HuH-7 (cell line): Measurements from ENCODE around the gene DHRS9.
A peak's percentile ranks its signal among the peaks of the same experiment; 100 is the strongest.
"Not testable (repeated sequence)": the region's sequence is repeated elsewhere in the genome, so short reads cannot be mapped to it uniquely, and the experiment has no call there.

Experiments used
- DNase-seq: peaks from one replicate; pipeline ENCODE4 v3.0.0; 2011; ENCODE audit warnings: low spot score

Gene DHRS9

GRCh38 chr2:169095621-169096105 lies 26.3 kb downstream of the DHRS9 start:
- no peak for DNase-seq

DNA sequence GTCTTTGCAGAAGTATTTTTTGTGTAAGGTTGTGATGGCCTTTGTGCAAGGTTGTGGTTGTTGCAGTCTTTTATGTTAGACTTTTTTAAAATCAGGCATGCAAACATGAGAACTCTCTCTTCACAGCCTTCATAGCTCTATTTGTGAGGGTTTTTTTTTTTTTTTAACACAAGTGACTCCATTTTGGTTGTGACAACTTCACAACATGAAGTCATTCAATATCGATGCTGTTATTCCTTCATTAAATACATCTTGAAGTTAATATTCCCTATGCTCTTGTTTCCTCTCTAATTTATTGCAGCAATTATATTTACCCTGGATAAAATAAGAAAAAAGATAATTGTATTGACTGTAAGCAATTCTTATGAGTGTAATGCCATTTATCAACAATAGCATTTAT lies 35.5 kb downstream of the DHRS9 start:
- no peak for DNase-seq

DNA sequence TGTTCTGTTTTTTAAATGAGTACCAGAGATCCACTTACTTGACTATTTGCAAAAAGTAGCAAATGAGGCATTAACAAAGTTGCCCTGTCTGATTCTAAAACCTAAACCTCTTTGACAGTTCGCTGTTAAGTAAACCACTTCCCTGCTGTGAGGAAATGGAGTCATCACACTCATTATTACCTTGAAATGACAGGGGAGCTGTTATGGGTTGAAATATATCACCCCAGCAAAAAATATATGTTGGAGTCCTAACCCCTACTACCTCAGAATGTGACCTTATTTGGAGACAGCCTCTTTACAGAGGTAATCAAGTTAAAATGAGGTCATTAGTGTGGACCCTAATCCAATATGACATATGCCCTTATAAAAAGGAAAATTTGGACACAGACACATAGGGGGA lies 36.1 kb downstream of the DHRS9 start:
- DNase-seq = no peak

- DNase-seq = no peak
Observed at GRCh38 chr2:169106134-169106533, 36.8 kb downstream of the DHRS9 start.

- no peak for DNase-seq
Observed at GRCh38 chr2:169106563-169107545, 37.5 kb downstream of the DHRS9 start.

DNA sequence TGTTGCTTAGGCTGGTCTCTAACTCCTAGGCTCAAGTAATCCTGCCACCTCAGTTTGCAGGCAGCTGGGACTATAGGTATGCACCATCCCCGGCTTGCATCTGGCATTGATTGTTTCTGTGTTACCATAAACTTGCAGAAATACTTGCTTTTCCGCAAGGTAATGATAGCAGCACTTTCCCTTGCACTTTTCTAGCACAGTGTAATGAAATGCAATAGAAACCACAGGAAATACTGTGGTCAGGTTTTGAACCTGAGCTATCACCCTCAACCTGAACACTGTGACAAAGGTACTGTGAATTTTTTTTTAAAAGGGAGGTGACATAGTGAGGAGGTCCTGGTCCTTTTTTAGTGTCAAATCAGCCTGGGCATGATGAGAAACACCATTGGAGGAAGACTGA lies 38.3 kb downstream of the DHRS9 start:
- DNase-seq = no peak

- DNase-seq = no peak
Observed at GRCh38 chr2:169108099-169108884, 38.9 kb downstream of the DHRS9 start.

DNA sequence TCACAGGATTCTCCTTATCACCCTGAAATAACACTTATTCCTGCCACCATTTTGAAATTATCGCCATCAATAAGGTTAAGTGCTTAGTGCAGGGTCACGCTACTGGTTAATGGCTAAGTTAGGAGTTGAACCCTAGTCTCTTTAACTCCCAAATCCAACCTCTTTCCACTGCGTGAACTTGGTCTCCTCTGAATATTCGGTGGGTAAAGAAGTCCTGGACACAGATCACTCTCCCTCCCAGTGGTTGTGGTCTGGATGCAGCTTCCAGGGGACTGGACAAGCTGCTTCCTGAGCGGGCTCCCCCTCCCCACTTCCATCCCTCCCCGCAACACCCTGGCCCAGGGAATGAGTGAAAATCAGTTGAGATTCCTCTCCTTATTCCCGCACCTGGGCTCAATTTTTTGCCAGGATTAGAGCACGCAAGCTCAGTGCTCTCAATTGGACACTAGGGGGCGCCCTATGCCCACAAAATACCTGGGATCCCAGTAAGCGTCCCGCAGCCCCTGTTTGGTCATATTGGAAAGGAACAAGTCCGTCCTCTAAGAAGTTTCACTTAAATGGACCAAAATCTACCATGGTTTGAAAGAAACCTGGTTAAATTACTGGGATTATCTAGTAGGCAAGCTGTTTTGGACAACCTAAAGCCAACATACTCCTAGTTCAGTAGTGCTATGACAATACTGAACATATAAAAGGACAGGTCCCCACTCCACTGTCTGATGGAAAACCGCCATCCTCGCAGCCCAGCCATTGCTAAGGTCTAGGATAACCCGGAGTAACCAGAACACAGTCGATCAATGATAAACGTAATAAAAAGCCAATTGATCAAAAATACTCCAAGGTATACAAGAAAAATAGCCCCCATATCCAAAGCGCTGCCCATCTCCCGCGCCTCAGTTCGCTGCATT lies 40.4 kb downstream of the DHRS9 start:
- DNase-seq = peak; percentile 82

DNA sequence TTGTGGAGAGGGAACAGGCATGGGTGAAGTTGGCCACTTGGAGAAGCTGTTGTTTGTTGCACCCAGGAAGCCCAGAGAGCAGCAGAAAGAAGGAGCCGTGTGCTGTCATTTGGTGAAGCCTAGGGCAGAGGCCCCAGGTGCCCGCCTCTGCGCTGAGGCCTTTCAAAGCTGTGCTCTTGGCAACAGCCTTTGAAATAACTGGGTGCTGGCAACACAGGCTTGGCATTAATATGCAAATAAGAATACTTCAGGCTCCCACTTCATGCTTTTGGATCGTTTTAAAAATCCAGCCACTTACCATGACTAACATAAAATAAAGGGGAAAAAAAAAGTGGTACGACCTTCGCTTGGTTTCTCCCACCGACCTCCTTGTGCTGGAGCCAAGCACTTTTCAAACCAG lies 41.1 kb downstream of the DHRS9 start:
- no peak for DNase-seq

- DNase-seq = no peak
Observed at GRCh38 chr2:169110916-169111315, 41.6 kb downstream of the DHRS9 start.

DNA sequence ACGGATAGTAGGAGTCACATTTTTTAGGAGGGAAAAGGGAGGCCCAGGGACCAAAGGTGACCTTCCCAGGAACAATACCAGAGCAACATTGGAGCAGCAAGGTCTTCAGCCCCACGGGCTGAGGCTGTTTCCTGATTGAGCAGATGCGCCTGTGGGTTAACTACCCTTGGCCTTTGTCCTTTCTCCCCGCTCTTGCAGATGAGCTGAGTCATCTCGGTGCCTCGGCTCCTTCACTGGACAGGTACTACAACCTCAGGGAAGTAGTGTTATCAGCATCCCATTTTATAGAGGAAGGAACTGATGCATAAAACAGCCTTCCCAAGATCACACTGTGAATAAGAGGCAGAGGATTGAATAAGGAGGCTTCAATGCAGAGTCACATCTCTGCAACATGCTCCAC lies 43.5 kb downstream of the DHRS9 start:
- no peak for DNase-seq

GRCh38 chr2:169114056-169114455 lies 44.7 kb downstream of the DHRS9 start:
- no peak for DNase-seq

DNA sequence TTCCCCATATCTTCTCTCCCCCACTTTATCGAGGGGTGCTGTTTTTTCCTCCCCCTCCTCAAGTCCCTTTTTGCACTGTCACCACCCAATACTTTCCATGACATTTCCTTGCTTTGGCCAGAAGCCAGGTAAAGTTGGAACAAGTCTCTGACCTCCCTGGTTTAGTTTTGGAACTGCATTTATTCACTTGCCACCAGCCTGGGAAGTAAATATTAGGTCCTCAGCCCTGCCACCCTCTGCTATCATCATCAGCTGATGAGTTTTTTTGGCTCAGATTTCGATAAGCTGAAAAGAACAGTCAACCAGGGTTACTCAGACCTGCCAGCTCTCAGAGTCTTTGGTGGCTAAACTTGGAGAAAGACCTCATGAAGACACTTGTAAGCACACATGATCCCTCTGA lies 47.0 kb downstream of the DHRS9 start:
- no peak for DNase-seq

DNA sequence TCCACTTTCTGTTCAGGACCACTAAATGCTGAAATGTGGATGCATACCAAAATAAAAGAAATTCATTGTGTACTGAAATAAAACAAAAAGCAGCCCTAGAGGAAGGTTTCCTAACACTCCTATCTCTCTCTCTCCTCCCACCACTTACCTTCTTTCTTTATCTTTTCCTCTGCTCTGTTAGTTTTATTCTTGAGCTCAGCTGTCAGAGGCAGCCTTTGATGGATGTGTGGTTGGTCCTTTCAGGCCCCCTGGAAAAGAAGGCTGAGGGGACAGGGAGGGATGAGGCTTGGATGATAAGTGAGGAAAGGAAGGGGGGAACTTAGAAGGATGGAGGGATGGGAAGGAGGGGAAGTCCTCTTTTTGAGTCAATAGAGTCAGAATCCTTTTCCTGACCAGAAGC lies 47.6 kb downstream of the DHRS9 start:
- DNase-seq = no peak

DNA sequence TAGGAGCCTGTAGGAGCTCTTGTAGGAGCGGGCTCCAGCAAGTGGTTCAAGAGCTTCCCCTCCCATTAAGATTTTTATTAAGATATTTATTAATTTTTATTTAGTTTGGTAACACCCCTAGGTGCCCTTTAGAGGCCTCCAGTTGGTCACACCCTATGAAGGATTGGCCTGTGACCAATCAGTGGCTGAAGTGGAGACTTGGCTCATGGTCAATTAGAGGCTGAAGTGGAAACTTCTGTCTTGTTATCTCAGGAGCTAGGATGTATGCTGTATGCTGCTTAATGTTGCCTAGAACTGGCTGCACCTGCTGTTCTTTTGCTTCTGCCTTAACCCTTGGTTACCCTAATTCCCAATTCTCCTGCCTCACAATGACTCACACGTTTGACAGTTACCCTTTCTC lies 48.7 kb downstream of the DHRS9 start:
- DNase-seq = no peak

DNA sequence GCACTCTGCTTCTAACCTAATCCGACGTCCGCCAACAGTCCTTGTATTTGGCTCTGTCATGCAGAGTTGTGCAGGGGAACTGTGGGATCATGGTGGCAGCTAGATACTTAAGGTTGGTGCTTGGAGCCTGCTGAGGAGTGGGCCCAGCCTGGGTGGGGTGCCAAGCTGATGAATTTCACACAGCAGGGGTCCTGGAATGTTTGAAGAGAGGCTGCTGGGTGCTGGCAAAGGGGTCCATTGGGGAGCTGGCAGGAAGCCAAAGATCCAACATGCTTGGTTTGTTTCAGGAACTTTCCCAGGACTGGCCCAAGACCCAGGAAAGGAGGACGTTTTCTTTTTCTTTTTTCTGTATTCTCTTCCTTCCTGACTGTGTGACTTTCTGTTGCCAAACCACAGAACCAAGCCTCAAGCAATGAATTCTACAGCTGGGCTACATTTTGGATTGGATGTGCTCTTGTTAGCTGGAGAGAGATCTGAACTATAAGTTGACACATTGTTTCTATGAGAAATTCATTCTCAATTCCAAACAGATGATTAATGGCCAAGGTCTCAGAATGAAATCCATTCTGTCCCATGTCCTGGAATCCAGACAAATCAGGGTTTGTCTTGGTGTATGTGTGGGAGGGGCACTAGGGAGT lies 49.9 kb downstream of the DHRS9 start:
- DNase-seq = no peak

- no peak for DNase-seq
Observed at GRCh38 chr2:169119851-169120250, 50.5 kb downstream of the DHRS9 start.

DNA sequence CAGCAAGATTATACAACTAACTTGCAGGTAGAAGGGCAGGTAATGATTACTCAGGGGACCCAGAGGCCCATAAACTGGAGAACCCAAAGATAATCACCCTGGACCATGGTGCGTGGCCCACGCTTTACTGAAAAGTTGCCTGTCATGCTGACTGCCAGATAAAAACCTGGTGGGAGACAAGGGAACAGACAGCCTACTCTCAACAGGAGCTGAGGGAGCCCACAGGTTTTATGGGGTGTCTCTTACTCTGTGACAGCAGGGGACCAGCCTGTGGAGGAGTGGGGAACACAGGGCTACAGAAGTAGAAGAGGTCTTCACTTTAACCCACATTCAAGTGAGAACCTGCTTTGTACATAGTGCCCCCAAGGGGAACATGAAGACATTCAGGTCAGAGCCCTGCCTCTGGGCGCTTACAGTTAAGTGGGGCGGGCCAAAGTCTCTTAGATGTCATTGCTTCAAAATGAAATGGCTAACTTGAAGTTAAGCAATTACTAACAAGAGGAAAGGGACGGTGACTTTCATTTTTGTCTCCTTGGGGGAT lies 60.4 kb downstream of the DHRS9 start:
- DNase-seq = no peak

DNA sequence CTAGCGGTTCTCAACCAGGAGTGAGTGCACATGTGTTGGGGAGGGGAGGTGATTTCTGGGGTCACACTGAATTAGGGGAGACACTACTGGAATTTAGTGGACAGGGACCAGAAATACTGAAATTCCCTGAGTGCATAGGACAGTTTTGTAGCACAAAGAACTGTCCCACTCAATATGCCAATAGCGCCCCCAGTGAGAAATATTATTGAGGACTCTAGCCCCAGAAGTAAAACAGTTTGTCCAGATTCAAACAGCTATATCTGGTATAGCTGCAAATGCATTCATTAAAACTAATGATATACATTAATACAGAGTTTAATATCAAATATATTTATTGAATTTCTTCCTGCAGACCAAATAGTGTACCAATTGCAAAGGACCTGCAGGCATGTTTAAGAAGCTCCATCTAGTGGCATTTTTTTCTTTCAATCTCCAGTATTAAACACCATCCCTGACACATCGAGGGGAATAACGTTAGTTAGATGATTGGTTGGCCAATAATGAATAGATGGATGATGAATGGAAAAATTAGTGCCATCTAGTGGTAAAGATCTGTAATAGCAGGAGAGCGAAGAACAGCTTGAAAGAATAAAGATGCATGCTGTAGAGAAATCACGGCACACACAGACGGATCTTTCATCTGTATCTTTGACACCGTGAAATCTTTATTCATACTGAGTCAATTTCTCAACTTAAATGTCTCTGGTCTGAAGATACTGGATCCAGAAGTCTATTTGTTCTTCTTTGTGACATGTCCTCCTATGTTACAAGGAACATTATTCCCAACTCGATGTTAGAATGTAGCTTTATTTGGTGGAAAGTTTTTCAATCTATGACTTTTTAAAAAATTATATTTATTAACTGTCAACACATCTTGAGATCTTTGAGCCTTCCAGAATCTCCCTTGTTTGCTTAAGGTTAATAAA lies 62.5 kb downstream of the DHRS9 start:
- DNase-seq = peak; percentile 42

DNA sequence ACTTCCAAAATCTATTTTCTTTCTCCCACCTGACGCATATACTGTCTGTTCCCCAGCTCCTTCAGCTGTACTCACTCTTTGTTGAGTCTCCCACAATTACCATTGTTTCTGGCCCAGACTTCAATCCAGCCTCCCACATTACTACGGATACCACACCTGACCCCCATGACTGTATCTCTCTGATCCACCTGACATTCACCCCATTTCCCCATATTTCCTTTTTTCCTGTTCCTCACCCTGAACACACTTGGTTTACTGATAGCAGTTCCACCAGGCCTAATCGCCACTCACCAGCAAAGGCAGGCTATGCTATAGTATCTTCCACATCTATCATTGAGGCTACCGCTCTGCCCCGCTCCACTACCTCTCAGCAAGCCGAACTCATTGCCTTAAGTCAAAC lies 64.9 kb downstream of the DHRS9 start:
- DNase-seq = not testable (repeated sequence)
